HTERT RPE-1 (cell line): ENCODE data around the gene BMAL1.
"Not testable (repeated sequence)": the region's sequence is repeated elsewhere in the genome, so short reads cannot be mapped to it uniquely, and the experiment has no call there.

ENCODE experiments used
- in situ Hi-C: fragments of 300-500 bp; cut with MboI; formaldehyde crosslinking; loops from 4 replicates; pipeline ENCODE4 v1.14.3; 2020; ENCODE audit warnings: low sequenced_read_pairs

The BMAL1 gene

GRCh38 chr11:13433437-13433836, 155.8 kb downstream of the BMAL1 start:
- in situ Hi-C loops = no loop called here

DNA sequence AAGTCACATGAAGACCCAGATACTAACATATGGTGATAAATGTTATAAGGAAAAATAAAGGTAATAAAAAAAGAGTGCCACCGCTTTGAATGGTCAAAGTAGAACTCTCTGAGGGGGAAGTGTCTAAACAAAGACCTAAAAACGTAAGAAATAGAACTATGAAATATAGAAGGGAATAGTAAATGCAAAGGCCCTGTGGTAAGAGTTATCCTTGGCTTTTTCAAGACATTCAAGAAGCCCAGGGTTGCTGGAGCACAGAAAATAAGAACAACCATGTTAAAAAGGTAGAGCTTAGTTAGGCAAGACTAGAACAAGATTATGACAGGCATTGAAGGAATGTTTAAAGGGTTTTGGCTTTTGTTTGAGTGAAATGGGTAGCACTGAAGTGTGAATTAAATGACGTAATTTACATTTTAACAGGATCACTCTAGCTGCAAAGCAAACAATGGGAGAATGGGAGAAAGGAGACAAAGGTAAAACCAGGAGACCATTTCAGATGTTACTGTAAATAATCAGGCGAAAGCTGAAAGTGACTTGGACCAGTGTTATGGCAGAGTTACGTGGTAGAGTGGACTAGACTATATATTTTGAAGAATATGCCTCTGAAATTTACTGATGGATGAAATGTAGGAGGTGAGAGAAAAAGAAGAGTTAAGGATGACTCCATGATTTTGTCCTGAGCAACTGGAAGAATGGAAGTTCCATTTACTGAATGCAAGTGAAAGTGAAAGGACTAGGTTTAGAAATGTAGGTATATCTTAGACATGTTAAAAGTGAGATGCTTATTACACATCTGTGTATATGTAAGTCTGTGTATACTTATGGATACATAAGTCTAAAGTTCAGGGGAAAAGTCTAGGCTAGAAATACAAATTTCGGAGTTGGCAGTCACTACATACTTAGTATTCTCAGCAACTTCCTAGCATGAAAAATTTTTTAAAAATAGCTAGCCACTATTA, 156.9 kb downstream of the BMAL1 start:
- in situ Hi-C loops = no loop called here

GRCh38 chr11:13436836-13437235, 159.2 kb downstream of the BMAL1 start:
- in situ Hi-C loops = not testable (repeated sequence)
